Dermis blood vessel endothelial cell (primary cell): ENCODE measurements around the gene OR2L2. TPM values are rescaled to one million over a fixed set of nuclear protein-coding genes. Genes with fewer than 3 reads are reported as not detected.
"Not testable (repeated sequence)": the region's sequence is repeated elsewhere in the genome, so short reads cannot be mapped to it uniquely, and the experiment has no call there.

ENCODE experiments used
- DNase-seq: peaks from one replicate; pipeline ENCODE4 v3.0.0; 2010
- total RNA-seq: library from RNA; depleted of rRNA; stranded (reverse); fragments of >200 nt; gene quantifications from 2 replicates; pipeline ENCODE4 v1.2.3, GENCODE V29; 2014

Gene OR2L2
- under 0.01 TPM in 1 of 2 replicates, not detected in the other for total RNA-seq

GRCh38 chr1:248029770-248030169, at the start of gene OR2L2:
Gene OR2L2, plus strand, starts transcription at chr1:248030070. Its CDS starts 8,198 bp downstream, at chr1:248038268.
- DNase-seq, result no peak

GRCh38 chr1:247992986-247993385, 36.9 kb upstream of the OR2L2 start:
- no peak for DNase-seq

GRCh38 chr1:247998811-247999210, 31.1 kb upstream of the OR2L2 start:
- DNase-seq, result no peak

GRCh38 chr1:248000169-248000568, 29.7 kb upstream of the OR2L2 start:
- DNase-seq, result no peak

- DNase-seq, result no peak
These were observed 22.1 kb upstream of the OR2L2 start for GRCh38 chr1:248007778-248008177.

GRCh38 chr1:248009681-248010080, 20.2 kb upstream of the OR2L2 start:
- no peak for DNase-seq

- no peak for DNase-seq
These were observed 16.6 kb upstream of the OR2L2 start, which contains the start of gene OR2L5 for GRCh38 chr1:248013229-248013710. Gene OR2L5, plus strand, starts transcription at chr1:248013660. Its CDS starts 8,288 bp downstream, at chr1:248021948.

- no peak for DNase-seq
These were observed 14.1 kb upstream of the OR2L2 start for GRCh38 chr1:248015803-248016202.

GRCh38 chr1:248045209-248045608, 15.3 kb downstream of the OR2L2 start:
- no peak for DNase-seq

- DNase-seq, result no peak
These were observed 16.7 kb downstream of the OR2L2 start, which contains the start of gene OR2L3 for GRCh38 chr1:248046536-248046935. Gene OR2L3, plus strand, starts transcription at chr1:248046836. Its CDS starts 13,846 bp downstream, at chr1:248060682.

GRCh38 chr1:248047008-248047407, 17.1 kb downstream of the OR2L2 start:
- no peak for DNase-seq

- DNase-seq, result no peak
These were observed 24.8 kb downstream of the OR2L2 start for GRCh38 chr1:248054671-248055070.

GRCh38 chr1:248055261-248055660, 25.4 kb downstream of the OR2L2 start:
- no peak for DNase-seq

- DNase-seq, result no peak
These were observed 35.2 kb downstream of the OR2L2 start for GRCh38 chr1:248065071-248065470.

- no peak for DNase-seq
These were observed 35.7 kb downstream of the OR2L2 start for GRCh38 chr1:248065604-248066003.

- not testable (repeated sequence) for DNase-seq
These were observed 54.0 kb downstream of the OR2L2 start for GRCh38 chr1:248083864-248084263.

Other genes starting within 250 kb of the OR2L2 start
- gene OR14A16, start 206.0 kb upstream of the OR2L2 start, total RNA-seq, result not detected in 2 replicates
- gene OR11L1, start 188.2 kb upstream of the OR2L2 start, total RNA-seq, result not detected in 2 replicates
- gene TRIM58, start 172.9 kb upstream of the OR2L2 start, total RNA-seq, result 0.17 and 0.37 TPM in 2 replicates
- not detected in 2 replicates for gene OR2W3, start 134.5 kb upstream of the OR2L2 start, total RNA-seq
- not detected in 2 replicates for gene OR2T8, start 109.8 kb upstream of the OR2L2 start, total RNA-seq
- gene OR2AJ1, start 105.2 kb upstream of the OR2L2 start, total RNA-seq, result not detected in 2 replicates
- 0.17 TPM in 1 of 2 replicates, not detected in the other for gene OR2L8, start 81.2 kb upstream of the OR2L2 start, total RNA-seq
- not detected in 2 replicates for gene OR2AK2, start 64.8 kb upstream of the OR2L2 start, total RNA-seq
- gene OR2L5, start 16.4 kb upstream of the OR2L2 start, total RNA-seq, result not detected in 2 replicates
- not detected in 2 replicates for gene OR2L3, start 16.8 kb downstream of the OR2L2 start, total RNA-seq
- not detected in 2 replicates for gene OR2L13, start 65.1 kb downstream of the OR2L2 start, total RNA-seq
- not detected in 2 replicates for gene OR2M5, start 115.1 kb downstream of the OR2L2 start, total RNA-seq
- not detected in 2 replicates for gene OR2M2, start 144.8 kb downstream of the OR2L2 start, total RNA-seq
- gene OR2M3, start 167.2 kb downstream of the OR2L2 start, total RNA-seq, result not detected in 2 replicates
- gene OR2M4, start 201.3 kb downstream of the OR2L2 start, total RNA-seq, result not detected in 2 replicates
- not detected in 2 replicates for gene OR2T33, start 247.9 kb downstream of the OR2L2 start, total RNA-seq